G401.6 (cell line): Measurements from ENCODE around the gene CALR.
"Not testable (repeated sequence)": the region's sequence is repeated elsewhere in the genome, so short reads cannot be mapped to it uniquely, and the experiment has no call there.

Experiments
- FAIRE-seq: peaks from 2 replicates; lab custom pipeline; 2012; peaks lifted over from hg19 to GRCh38; lab: Jason Lieb, UNC

Gene CALR

GRCh38 chr19:12937927-12938778 is at the start of gene CALR:
Gene CALR, plus strand, starts transcription at chr19:12938609. Its CDS starts 71 bp downstream, at chr19:12938680.
- peak; percentile 98 for FAIRE-seq

GRCh38 chr19:12890299-12890786 is 48.1 kb upstream of the CALR start:
- FAIRE-seq: not testable (repeated sequence)

- peak; percentile 99 for FAIRE-seq
These were observed 47.4 kb upstream of the CALR start, which contains the start of gene GCDH for GRCh38 chr19:12890787-12891552. Gene GCDH, plus strand, starts transcription at chr19:12891160. Its CDS starts 145 bp downstream, at chr19:12891305.

GRCh38 chr19:12891553-12892021 is 46.8 kb upstream of the CALR start:
- FAIRE-seq: no peak

GRCh38 chr19:12893582-12893981 is 44.8 kb upstream of the CALR start:
- no peak for FAIRE-seq

- no peak for FAIRE-seq
These were observed 41.9 kb upstream of the CALR start for GRCh38 chr19:12896460-12896859.

GRCh38 chr19:12899891-12900518 is 38.4 kb upstream of the CALR start:
- no peak for FAIRE-seq

GRCh38 chr19:12907166-12907565 is 31.2 kb upstream of the CALR start:
- FAIRE-seq: no peak

GRCh38 chr19:12912571-12912970 is 25.8 kb upstream of the CALR start:
- FAIRE-seq: no peak

GRCh38 chr19:12913011-12913561 is 25.3 kb upstream of the CALR start:
- FAIRE-seq: no peak

GRCh38 chr19:12913851-12914690 is 24.3 kb upstream of the CALR start:
- FAIRE-seq: no peak

GRCh38 chr19:12915860-12916259 is 22.5 kb upstream of the CALR start:
- not testable (repeated sequence) for FAIRE-seq

GRCh38 chr19:12918253-12918652 is 20.2 kb upstream of the CALR start:
- FAIRE-seq: no peak

- no peak for FAIRE-seq
These were observed 17.4 kb upstream of the CALR start for GRCh38 chr19:12921047-12921446.

GRCh38 chr19:12922959-12923358 is 15.4 kb upstream of the CALR start:
- no peak for FAIRE-seq

GRCh38 chr19:12924621-12925310 is 13.6 kb upstream of the CALR start:
- no peak for FAIRE-seq

- no peak for FAIRE-seq
These were observed 8.3 kb upstream of the CALR start for GRCh38 chr19:12930002-12930645.

GRCh38 chr19:12932392-12933286 is 5.8 kb upstream of the CALR start:
- FAIRE-seq: no peak
